Mesenchymal stem cell (in vitro differentiated cells and primary cell): ENCODE data around the gene SNAP47.

ENCODE experiments used
- DNase-seq: peaks from one replicate; pipeline ENCODE4 v3.0.0-alpha.2; 2013
- H2AFZ ChIP-seq: one replicate; pipeline ENCODE4 v1.6.1; 2013; ENCODE audit warnings: low read depth, mild to moderate bottlenecking, control low read depth, inconsistent platforms, low read length, moderate library complexity
- H2AK5ac ChIP-seq: 2 replicates; pipeline ENCODE4 v1.6.1; 2013; ENCODE audit warnings: low read length, moderate library complexity, mild to moderate bottlenecking, inconsistent platforms; ENCODE audit not compliant: severe bottlenecking
- H2BK120ac ChIP-seq: one replicate; pipeline ENCODE4 v1.6.1; 2013; ENCODE audit warnings: low read depth, mild to moderate bottlenecking, inconsistent platforms, low read length, moderate library complexity
- H2BK12ac ChIP-seq, 2 experiments: one replicate each; pipeline ENCODE4 v1.6.1; 2013; ENCODE audit warnings: inconsistent platforms in 2 of 2, low read length in 2 of 2, mild to moderate bottlenecking in 2 of 2, moderate library complexity in 2 of 2, control low read depth in 1 of 2
- H2BK15ac ChIP-seq: one replicate; pipeline ENCODE4 v1.6.1; 2013; ENCODE audit warnings: mild to moderate bottlenecking, low read depth, inconsistent platforms; ENCODE audit not compliant: poor library complexity, severe bottlenecking
- H2BK5ac ChIP-seq: 2 replicates; pipeline ENCODE4 v1.6.1; 2013; ENCODE audit warnings: low read depth, mild to moderate bottlenecking, low read length, control low read depth, inconsistent platforms; ENCODE audit not compliant: poor library complexity, severe bottlenecking
- H3K14ac ChIP-seq, 2 experiments: one replicate each; pipeline ENCODE4 v1.6.1; 2013; ENCODE audit warnings: inconsistent platforms in 2 of 2, low read length in 2 of 2, control low read depth in 1 of 2, mild to moderate bottlenecking in 1 of 2, moderate library complexity in 1 of 2
- H3K18ac ChIP-seq, 2 experiments: one replicate each; pipeline ENCODE4 v1.6.1; 2013; ENCODE audit warnings: inconsistent platforms in 2 of 2, low read length in 2 of 2, control low read depth in 1 of 2, low read depth in 1 of 2, mild to moderate bottlenecking in 1 of 2
- H3K23ac ChIP-seq, 2 experiments: one replicate each; pipeline ENCODE4 v1.6.1; 2013; ENCODE audit warnings: inconsistent platforms in 2 of 2, low read length in 2 of 2, mild to moderate bottlenecking in 2 of 2, moderate library complexity in 2 of 2, control low read depth in 1 of 2
- H3K27ac ChIP-seq: 2 replicates; pipeline ENCODE4 v1.5.1; 2013; ENCODE audit warnings: mild to moderate bottlenecking, moderate library complexity, low read length, control low read depth, inconsistent platforms; ENCODE audit not compliant: poor library complexity, severe bottlenecking
- H3K27me3 ChIP-seq, 2 experiments: 2 replicates each; pipeline versions ENCODE4 v1.6.1 to v1.7.0; 2013; ENCODE audit warnings: low read length in 2 of 2, mild to moderate bottlenecking in 2 of 2, moderate library complexity in 2 of 2, control low read depth in 1 of 2, inconsistent platforms in 1 of 2; ENCODE audit not compliant: control insufficient read depth in 1 of 2, insufficient read depth in 1 of 2
- H3K36me3 ChIP-seq, 2 experiments: 2 replicates each; pipeline versions ENCODE4 v1.6.1 to v1.7.0; 2013; ENCODE audit warnings: low read length in 2 of 2, control low read depth in 1 of 2, inconsistent platforms in 1 of 2, low read depth in 1 of 2, mild to moderate bottlenecking in 1 of 2; ENCODE audit not compliant: insufficient read depth in 2 of 2, control insufficient read depth in 1 of 2
- H3K4ac ChIP-seq, 2 experiments: one replicate each; pipeline ENCODE4 v1.6.1; 2013; ENCODE audit warnings: inconsistent platforms in 2 of 2, low read length in 2 of 2, mild to moderate bottlenecking in 2 of 2, moderate library complexity in 2 of 2, control low read depth in 1 of 2, low read depth in 1 of 2
- H3K4me1 ChIP-seq: 2 replicates; pipeline ENCODE4 v1.6.1; 2013; ENCODE audit warnings: low read depth, low read length, control low read depth; ENCODE audit not compliant: control insufficient read depth, insufficient read depth
- H3K4me2 ChIP-seq: 2 replicates; pipeline ENCODE4 v1.6.1; 2013; ENCODE audit warnings: low read length, mild to moderate bottlenecking, inconsistent platforms; ENCODE audit not compliant: poor library complexity, severe bottlenecking
- H3K4me3 ChIP-seq, 2 experiments: 2 replicates each; pipeline versions ENCODE4 v1.5.1 to v1.7.0; 2013; ENCODE audit warnings: low read length in 2 of 2, mild to moderate bottlenecking in 2 of 2, control low read depth in 1 of 2, low read depth in 1 of 2; ENCODE audit not compliant: insufficient read depth in 1 of 2
- H3K79me1 ChIP-seq: replicated peaks from 2 replicates; pipeline ENCODE4 v1.6.1; 2013; ENCODE audit warnings: mild to moderate bottlenecking, control low read depth, low read length, inconsistent platforms; ENCODE audit not compliant: poor library complexity, severe bottlenecking
- H3K9ac ChIP-seq: 2 replicates; pipeline ENCODE4 v1.7.0; 2013; ENCODE audit warnings: mild to moderate bottlenecking, low read length, moderate library complexity
- H3K9me3 ChIP-seq: 2 replicates; pipeline ENCODE4 v1.7.0; 2013; ENCODE audit warnings: mild to moderate bottlenecking, low read length; ENCODE audit not compliant: control insufficient read depth
- H4K8ac ChIP-seq: one replicate; pipeline ENCODE4 v1.6.1; 2013; ENCODE audit warnings: inconsistent platforms, mild to moderate bottlenecking, low read length, moderate library complexity
- H4K91ac ChIP-seq: one replicate; pipeline ENCODE4 v1.6.1; 2013; ENCODE audit warnings: mild to moderate bottlenecking, low read length, inconsistent platforms
- WGBS: methylation state at CpG from one replicate; pipeline ENCODE4 v1.1.7; 2013; ENCODE audit warnings: mixed read lengths; 5-methylcytosine and 5-hydroxymethylcytosine counted together

The SNAP47 gene

GRCh38 chr1:227823537-227823936 lies 88.3 kb downstream of the SNAP47 start:
- H2AK5ac ChIP-seq, result no peak overlapping the region
- H3K4me3 ChIP-seq, result no peak overlapping the region
- no peak overlapping the region for H3K4ac ChIP-seq
- H3K9ac ChIP-seq, result no peak overlapping the region
- H2AFZ ChIP-seq, result no peak overlapping the region
- H2BK5ac ChIP-seq, result no peak overlapping the region
- no peak overlapping the region for H3K4me2 ChIP-seq
- H2BK120ac ChIP-seq, result no peak overlapping the region
- no peaks in the 10 kb centered on the region for H3K4me1 ChIP-seq
- H3K23ac ChIP-seq, result no peak overlapping the region
- H4K91ac ChIP-seq, result no peak overlapping the region
- no peaks in the 10 kb centered on the region for H3K79me1 ChIP-seq
- peaks cover 3% of the 10 kb centered on the region in 2 experiments for H3K27me3 ChIP-seq
- no peak overlapping the region for H2BK12ac ChIP-seq
- WGBS, result 73% methylated on average over 1 of the region's 1 CpG
- H3K18ac ChIP-seq, result no peak overlapping the region
- H4K8ac ChIP-seq, result no peak overlapping the region
- no peak overlapping the region for H3K27ac ChIP-seq
- H2BK15ac ChIP-seq, result no peak overlapping the region
- peaks cover 13% of the 10 kb centered on the region for H3K9me3 ChIP-seq
- no peak overlapping the region for H3K14ac ChIP-seq
- DNase-seq, result no peak
- no peaks in the 10 kb centered on the region for H3K36me3 ChIP-seq

GRCh38 chr1:227824204-227824603 lies 89.0 kb downstream of the SNAP47 start:
- H2BK120ac ChIP-seq, result no peak overlapping the region
- no peak overlapping the region for H3K4me2 ChIP-seq
- H3K79me1 ChIP-seq, result no peaks in the 10 kb centered on the region
- no peak overlapping the region for H2BK15ac ChIP-seq
- 17% methylated on average over 1 of the region's 2 CpGs for WGBS
- H3K27me3 ChIP-seq, result peaks cover 5 to 6% of the 10 kb centered on the region in 2 experiments
- no peak overlapping the region for H2AFZ ChIP-seq
- no peak overlapping the region for H4K91ac ChIP-seq
- no peak overlapping the region for H3K4me3 ChIP-seq
- no peak overlapping the region for H3K18ac ChIP-seq
- peaks cover 18% of the 10 kb centered on the region for H3K9me3 ChIP-seq
- no peak overlapping the region for H3K4ac ChIP-seq
- no peak overlapping the region for H2BK12ac ChIP-seq
- no peak overlapping the region for H3K27ac ChIP-seq
- H3K9ac ChIP-seq, result no peak overlapping the region
- H2BK5ac ChIP-seq, result no peak overlapping the region
- DNase-seq, result no peak
- no peaks in the 10 kb centered on the region for H3K36me3 ChIP-seq
- no peak overlapping the region for H2AK5ac ChIP-seq
- H3K23ac ChIP-seq, result no peak overlapping the region
- H4K8ac ChIP-seq, result no peak overlapping the region
- no peaks in the 10 kb centered on the region for H3K4me1 ChIP-seq
- no peak overlapping the region for H3K14ac ChIP-seq

DNA sequence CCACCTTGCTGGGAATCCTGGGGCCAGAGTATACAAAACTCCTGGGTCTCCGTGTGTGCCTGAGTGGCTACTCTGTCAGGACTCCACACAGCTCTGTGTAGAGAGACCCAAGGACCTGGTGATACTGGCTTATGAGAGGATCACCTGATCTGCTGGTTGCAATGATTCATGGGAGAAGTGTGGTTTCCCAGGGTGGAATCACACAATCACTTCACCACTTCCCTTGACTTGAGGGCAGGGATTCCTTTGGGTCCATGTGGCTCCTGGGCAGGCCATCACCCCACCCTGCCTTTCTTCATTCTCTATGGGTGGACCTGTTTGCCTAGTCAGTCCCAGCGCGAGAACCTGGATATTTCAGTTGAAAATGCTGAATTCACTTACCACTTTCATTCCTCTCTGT lies 93.6 kb downstream of the SNAP47 start:
- no peak overlapping the region for H2AFZ ChIP-seq
- no peak overlapping the region for H3K27ac ChIP-seq

More for the DNA sequence above, 93.6 kb downstream of the SNAP47 start:
- no peaks in the 10 kb centered on the region for H3K79me1 ChIP-seq
- 47% methylated on average over 3 of the region's 3 CpGs for whole genome bisulfite sequencing
- no peak overlapping the region for H4K91ac ChIP-seq
- no peak overlapping the region for H3K23ac ChIP-seq
- H3K9ac ChIP-seq, result no peak overlapping the region
- no peak overlapping the region for H3K4me2 ChIP-seq
- no peak overlapping the region for H2BK120ac ChIP-seq
- no peak overlapping the region for H2BK5ac ChIP-seq
- peaks cover 5 to 6% of the 10 kb centered on the region in 2 experiments for H3K27me3 ChIP-seq
- H2AK5ac ChIP-seq, result no peak overlapping the region
- no peak overlapping the region for H3K18ac ChIP-seq
- H4K8ac ChIP-seq, result no peak overlapping the region
- H3K36me3 ChIP-seq, result no peaks in the 10 kb centered on the region
- H3K4ac ChIP-seq, result no peak overlapping the region
- no peak overlapping the region for H2BK15ac ChIP-seq
- no peak overlapping the region for H2BK12ac ChIP-seq
- no peaks in the 10 kb centered on the region for H3K4me1 ChIP-seq
- DNase-seq, result no peak
- no peak overlapping the region for H3K4me3 ChIP-seq
- H3K9me3 ChIP-seq, result peaks cover 15% of the 10 kb centered on the region
- no peak overlapping the region for H3K14ac ChIP-seq
